Measurements from ENCODE around the gene AASDHPPT. TPM values are rescaled to one million over a fixed set of nuclear protein-coding genes. Genes with fewer than 3 reads are reported as not detected.

Gene AASDHPPT
- total RNA-seq, 4 donors from 2014 or later, result 35.3 to 49.0 (median 42.4) TPM

GRCh38 chr11:106092446-106092845 is 15.0 kb downstream of the AASDHPPT start:
- H3K27ac ChIP-seq, result no peak overlapping the region
- WGBS, 2 donors, result 98 to 100% methylated on average over 1 of the region's 1 CpG
- H3K27me3 ChIP-seq, result no peaks in the 10 kb centered on the region
- peaks cover 2 to 9% of the 10 kb centered on the region in 2 donors for H3K4me1 ChIP-seq
- intact Hi-C loops (cut with DNase I), result no loop called here
- no peak for DNase-seq
- H3K4me3 ChIP-seq (replicated peaks in 1 of 3), result no peak overlapping the region
- H3K36me3 ChIP-seq, result peaks cover 17 to 22% of the 10 kb centered on the region in 2 donors
- H3K9me3 ChIP-seq, result no peaks in the 10 kb centered on the region
- TF ChIP-seq CTCF (IDR thresholded peaks at IDR 0.05) (no peak), POLR2A (IDR thresholded peaks at IDR 0.05) (no peak)

- WGBS, 2 donors, result 90 to 93% methylated on average over 1 of the region's 1 CpG
- intact Hi-C loops (cut with DNase I), result no loop called here
- Histone ChIP-seq H3K9me3 (no peaks in the 10 kb centered on the region), H3K4me3 (replicated peaks in 1 of 3) (no peak overlapping the region), H3K4me1 (no peaks in the 10 kb centered on the region), H3K27ac (no peak overlapping the region), H3K36me3 (peaks cover 15 to 29% of the 10 kb centered on the region in 2 donors), H3K27me3 (no peaks in the 10 kb centered on the region)
- DNase-seq, result no peak
- no peak for TF ChIP-seq POLR2A (IDR thresholded peaks at IDR 0.05)
- no peak for TF ChIP-seq CTCF (IDR thresholded peaks at IDR 0.05)
These were observed 21.6 kb downstream of the AASDHPPT start for GRCh38 chr11:106098893-106099553.

GRCh38 chr11:106101370-106101769 is 23.9 kb downstream of the AASDHPPT start:
- Histone ChIP-seq H3K4me3 (replicated peaks in 1 of 3) (no peak overlapping the region), H3K27ac (no peak overlapping the region), H3K36me3 (peaks cover 15 to 16% of the 10 kb centered on the region in 2 donors), H3K27me3 (no peaks in the 10 kb centered on the region), H3K9me3 (no peaks in the 10 kb centered on the region), H3K4me1 (no peaks in the 10 kb centered on the region)
- TF ChIP-seq CTCF (IDR thresholded peaks at IDR 0.05) (no peak), POLR2A (IDR thresholded peaks at IDR 0.05) (no peak)
- no peak for DNase-seq
- intact Hi-C loops (cut with DNase I), result no loop called here
- 46 to 57% methylated on average over 3 of the region's 3 CpGs for WGBS, 2 donors

GRCh38 chr11:106101819-106102218 is 24.4 kb downstream of the AASDHPPT start:
- Histone ChIP-seq H3K9me3 (no peaks in the 10 kb centered on the region), H3K27ac (no peak overlapping the region), H3K4me3 (replicated peaks in 1 of 3) (no peak overlapping the region), H3K27me3 (no peaks in the 10 kb centered on the region), H3K4me1 (no peaks in the 10 kb centered on the region), H3K36me3 (peaks cover 11 to 13% of the 10 kb centered on the region in 2 donors)
- TF ChIP-seq POLR2A (IDR thresholded peaks at IDR 0.05), result no peak
- TF ChIP-seq CTCF (IDR thresholded peaks at IDR 0.05), result no peak
- intact Hi-C loops (cut with DNase I), result no loop called here
- 93 to 97% methylated on average over 1 of the region's 1 CpG for WGBS, 2 donors
- DNase-seq, result no peak

GRCh38 chr11:106105986-106106385 is 28.5 kb downstream of the AASDHPPT start:
- DNase-seq, result no peak
- Histone ChIP-seq H3K27ac (no peak overlapping the region), H3K4me3 (replicated peaks in 1 of 3) (no peak overlapping the region), H3K36me3 (no peaks in the 10 kb centered on the region), H3K4me1 (no peaks in the 10 kb centered on the region), H3K27me3 (no peaks in the 10 kb centered on the region), H3K9me3 (no peaks in the 10 kb centered on the region)
- no peak for TF ChIP-seq POLR2A (IDR thresholded peaks at IDR 0.05)
- WGBS, 2 donors, result 90 to 94% methylated on average over 6 of the region's 6 CpGs
- intact Hi-C loops (cut with DNase I), result no loop called here

Measured in thyroid gland (tissue), 4 donors.